ENCODE measurements around the gene NFX1.

Gene NFX1

DNA sequence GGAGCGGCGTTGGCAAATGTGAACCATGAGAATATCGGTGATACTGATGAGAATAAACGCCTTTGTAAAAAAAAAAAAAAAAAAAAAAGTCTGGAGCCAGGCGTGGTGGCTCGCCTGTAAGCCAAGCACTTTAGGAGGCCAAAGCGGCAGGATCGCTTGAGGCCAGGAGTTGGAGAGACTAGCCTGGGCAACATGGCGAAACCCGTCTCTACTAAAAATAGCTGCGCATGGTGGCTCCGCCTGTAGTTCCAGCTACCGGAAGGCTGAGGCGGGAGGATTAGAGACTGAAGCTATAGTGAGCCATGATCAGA is 425 bp upstream of the NFX1 start:
- TF ChIP-seq SPI1 (IDR thresholded peaks at IDR 0.05; ENCODE audit: borderline replicate concordance, low read depth): no peak
- TF ChIP-seq, protein P1, sequence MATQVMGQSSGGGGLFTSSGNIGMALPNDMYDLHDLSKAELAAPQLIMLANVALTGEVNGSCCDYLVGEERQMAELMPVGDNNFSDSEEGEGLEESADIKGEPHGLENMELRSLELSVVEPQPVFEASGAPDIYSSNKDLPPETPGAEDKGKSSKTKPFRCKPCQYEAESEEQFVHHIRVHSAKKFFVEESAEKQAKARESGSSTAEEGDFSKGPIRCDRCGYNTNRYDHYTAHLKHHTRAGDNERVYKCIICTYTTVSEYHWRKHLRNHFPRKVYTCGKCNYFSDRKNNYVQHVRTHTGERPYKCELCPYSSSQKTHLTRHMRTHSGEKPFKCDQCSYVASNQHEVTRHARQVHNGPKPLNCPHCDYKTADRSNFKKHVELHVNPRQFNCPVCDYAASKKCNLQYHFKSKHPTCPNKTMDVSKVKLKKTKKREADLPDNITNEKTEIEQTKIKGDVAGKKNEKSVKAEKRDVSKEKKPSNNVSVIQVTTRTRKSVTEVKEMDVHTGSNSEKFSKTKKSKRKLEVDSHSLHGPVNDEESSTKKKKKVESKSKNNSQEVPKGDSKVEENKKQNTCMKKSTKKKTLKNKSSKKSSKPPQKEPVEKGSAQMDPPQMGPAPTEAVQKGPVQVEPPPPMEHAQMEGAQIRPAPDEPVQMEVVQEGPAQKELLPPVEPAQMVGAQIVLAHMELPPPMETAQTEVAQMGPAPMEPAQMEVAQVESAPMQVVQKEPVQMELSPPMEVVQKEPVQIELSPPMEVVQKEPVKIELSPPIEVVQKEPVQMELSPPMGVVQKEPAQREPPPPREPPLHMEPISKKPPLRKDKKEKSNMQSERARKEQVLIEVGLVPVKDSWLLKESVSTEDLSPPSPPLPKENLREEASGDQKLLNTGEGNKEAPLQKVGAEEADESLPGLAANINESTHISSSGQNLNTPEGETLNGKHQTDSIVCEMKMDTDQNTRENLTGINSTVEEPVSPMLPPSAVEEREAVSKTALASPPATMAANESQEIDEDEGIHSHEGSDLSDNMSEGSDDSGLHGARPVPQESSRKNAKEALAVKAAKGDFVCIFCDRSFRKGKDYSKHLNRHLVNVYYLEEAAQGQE (IDR thresholded peaks at IDR 0.05; ENCODE audit: insufficient replicate concordance, low read depth): no peak
- TF ChIP-seq, protein P2, sequence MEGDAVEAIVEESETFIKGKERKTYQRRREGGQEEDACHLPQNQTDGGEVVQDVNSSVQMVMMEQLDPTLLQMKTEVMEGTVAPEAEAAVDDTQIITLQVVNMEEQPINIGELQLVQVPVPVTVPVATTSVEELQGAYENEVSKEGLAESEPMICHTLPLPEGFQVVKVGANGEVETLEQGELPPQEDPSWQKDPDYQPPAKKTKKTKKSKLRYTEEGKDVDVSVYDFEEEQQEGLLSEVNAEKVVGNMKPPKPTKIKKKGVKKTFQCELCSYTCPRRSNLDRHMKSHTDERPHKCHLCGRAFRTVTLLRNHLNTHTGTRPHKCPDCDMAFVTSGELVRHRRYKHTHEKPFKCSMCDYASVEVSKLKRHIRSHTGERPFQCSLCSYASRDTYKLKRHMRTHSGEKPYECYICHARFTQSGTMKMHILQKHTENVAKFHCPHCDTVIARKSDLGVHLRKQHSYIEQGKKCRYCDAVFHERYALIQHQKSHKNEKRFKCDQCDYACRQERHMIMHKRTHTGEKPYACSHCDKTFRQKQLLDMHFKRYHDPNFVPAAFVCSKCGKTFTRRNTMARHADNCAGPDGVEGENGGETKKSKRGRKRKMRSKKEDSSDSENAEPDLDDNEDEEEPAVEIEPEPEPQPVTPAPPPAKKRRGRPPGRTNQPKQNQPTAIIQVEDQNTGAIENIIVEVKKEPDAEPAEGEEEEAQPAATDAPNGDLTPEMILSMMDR (IDR thresholded peaks at IDR 0.05; ENCODE audit: insufficient read depth, low read length): no peak
- no peak for TF ChIP-seq GABPA (IDR thresholded peaks at IDR 0.05; ENCODE audit: low read depth)
- no peak for TF ChIP-seq POLR2AphosphoS5 (IDR thresholded peaks at IDR 0.05; ENCODE audit: low read depth)
- no peak overlapping the region; the same call in 1 of the 2 replicates for H3K4me3 ChIP-seq (replicated peaks; ENCODE audit: insufficient read depth, low read length)
- no peak for DNase-seq (ENCODE audit: low read depth in 1 of 2, low spot score in 1 of 2)
- peak overlapping the region; percentile 95 for H3K27ac ChIP-seq (replicated peaks)
- H3K27me3 ChIP-seq (ENCODE audit: insufficient read depth, poor library complexity, severe bottlenecking): no peaks in the 10 kb centered on the region

DNA sequence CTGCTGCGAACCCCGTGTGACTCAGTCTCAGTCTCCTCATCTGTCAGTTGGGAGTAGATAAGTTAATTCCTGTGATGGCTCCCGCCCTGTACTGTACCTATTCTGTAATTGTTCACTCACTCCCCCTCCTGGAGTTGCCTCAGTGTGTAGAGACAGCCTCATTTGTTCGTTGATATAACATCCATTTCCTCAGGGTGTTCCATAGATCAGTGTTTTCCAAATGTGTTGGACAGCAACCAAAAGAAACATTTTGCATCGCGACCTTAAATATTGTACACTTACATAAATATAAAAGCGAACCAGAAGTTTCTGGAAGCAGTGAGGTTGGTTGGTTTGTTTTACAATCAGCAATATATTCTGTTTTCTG is 698 bp downstream of the NFX1 start:
- H3K4me3 ChIP-seq (replicated peaks; ENCODE audit: insufficient read depth, low read length): peak overlapping the region; percentile 75
- peak overlapping the region; percentile 95 for H3K27ac ChIP-seq (replicated peaks)
- no peaks in the 10 kb centered on the region for H3K27me3 ChIP-seq (ENCODE audit: insufficient read depth, poor library complexity, severe bottlenecking)
- no peak for DNase-seq (ENCODE audit: low read depth in 1 of 2, low spot score in 1 of 2)
- TF ChIP-seq, protein P1 (IDR thresholded peaks at IDR 0.05; ENCODE audit: insufficient replicate concordance, low read depth): peak; percentile 40
- TF ChIP-seq, protein P2 (IDR thresholded peaks at IDR 0.05; ENCODE audit: insufficient read depth, low read length): no peak

DNA sequence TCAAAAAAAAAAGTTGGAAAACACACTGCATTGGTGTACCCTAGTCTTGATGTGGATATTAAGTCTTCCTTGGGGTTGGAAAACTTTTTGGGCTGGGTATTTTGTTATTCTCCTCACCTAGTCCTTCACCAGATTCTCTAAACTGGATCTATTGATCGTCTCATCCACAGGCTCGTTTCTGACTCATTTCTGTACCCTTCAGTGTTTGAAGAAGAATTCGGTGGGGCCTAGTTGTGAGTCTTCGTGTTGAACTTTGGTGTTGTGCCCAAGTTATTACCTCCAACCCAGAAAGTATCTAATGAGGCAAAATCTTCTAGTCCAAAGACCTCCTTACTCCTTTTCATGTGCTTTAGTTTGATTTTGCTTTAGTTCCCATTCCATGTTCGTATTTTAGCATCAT is 1.6 kb downstream of the NFX1 start:
- DNase-seq (ENCODE audit: low read depth in 1 of 2, low spot score in 1 of 2): no peak
- Histone ChIP-seq H3K4me3 (replicated peaks; ENCODE audit: insufficient read depth, low read length) (no peak overlapping the region), H3K27me3 (ENCODE audit: insufficient read depth, poor library complexity, severe bottlenecking) (no peaks in the 10 kb centered on the region), H3K27ac (replicated peaks) (no peak overlapping the region; the same call in 1 of the 2 replicates)
- TF ChIP-seq, protein P2 (IDR thresholded peaks at IDR 0.05; ENCODE audit: insufficient read depth, low read length): no peak
- TF ChIP-seq SPI1 (IDR thresholded peaks at IDR 0.05; ENCODE audit: borderline replicate concordance, low read depth): no peak
- TF ChIP-seq, protein P1 (IDR thresholded peaks at IDR 0.05; ENCODE audit: insufficient replicate concordance, low read depth): no peak
- no peak for TF ChIP-seq POLR2AphosphoS5 (IDR thresholded peaks at IDR 0.05; ENCODE audit: low read depth)
- TF ChIP-seq GABPA (IDR thresholded peaks at IDR 0.05; ENCODE audit: low read depth): no peak

All from HL-60 (cell line).